Measurements from ENCODE around the gene SPPL2B.

SPPL2B gene

DNA sequence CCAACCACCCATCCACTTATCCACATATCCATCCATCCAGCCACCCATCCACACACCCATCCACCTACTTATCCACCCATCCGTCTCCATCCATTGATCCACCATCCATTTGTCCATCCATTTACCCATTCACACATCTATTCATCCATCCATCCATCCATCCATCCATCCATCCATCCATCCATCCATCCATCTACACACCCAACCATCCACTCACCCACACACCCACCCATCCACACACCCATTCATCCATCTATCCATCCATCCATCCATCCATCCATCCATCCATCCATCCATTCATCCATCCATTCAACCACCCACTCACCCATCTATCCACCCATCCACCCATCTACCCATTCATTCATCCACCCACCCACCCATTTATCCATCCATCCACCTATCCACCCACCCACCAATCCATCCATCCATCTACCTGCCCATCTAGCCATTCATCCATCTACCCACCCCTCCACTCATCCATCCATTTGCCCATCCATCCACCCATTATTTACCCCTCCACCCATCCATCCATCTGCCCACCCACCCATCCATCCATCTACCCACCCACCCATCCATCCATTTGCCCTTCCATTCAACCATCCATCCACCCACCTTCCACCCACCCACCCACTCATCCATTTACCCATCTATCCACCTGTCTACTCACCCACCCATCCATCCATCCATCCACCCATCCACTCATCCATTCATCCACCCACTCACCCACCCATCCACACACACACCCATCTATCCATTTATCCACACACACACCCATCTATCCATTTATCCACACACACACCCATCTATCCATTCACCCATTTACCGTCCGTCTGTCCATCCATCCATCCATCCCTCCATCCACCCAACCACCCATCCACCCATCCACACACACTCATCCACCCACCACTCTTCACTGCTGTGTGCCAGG, 29.1 kb downstream of the SPPL2B start:
- H3K4me1 ChIP-seq (ENCODE audit: control insufficient read depth, insufficient read depth, low read length), result no peaks in the 10 kb centered on the region
- H3K4me3 ChIP-seq (ENCODE audit: low read length), result no peak overlapping the region
- no peaks in the 10 kb centered on the region for H3K36me3 ChIP-seq (ENCODE audit: control insufficient read depth, insufficient read depth, low read length)
- no peak overlapping the region for H3K9ac ChIP-seq (ENCODE audit: low read length)
- no peaks in the 10 kb centered on the region for H3K9me3 ChIP-seq (ENCODE audit: control insufficient read depth, low read length)
- peaks cover 27% of the 10 kb centered on the region for H3K27me3 ChIP-seq (ENCODE audit: control insufficient read depth, insufficient read depth, low read length)

DNA sequence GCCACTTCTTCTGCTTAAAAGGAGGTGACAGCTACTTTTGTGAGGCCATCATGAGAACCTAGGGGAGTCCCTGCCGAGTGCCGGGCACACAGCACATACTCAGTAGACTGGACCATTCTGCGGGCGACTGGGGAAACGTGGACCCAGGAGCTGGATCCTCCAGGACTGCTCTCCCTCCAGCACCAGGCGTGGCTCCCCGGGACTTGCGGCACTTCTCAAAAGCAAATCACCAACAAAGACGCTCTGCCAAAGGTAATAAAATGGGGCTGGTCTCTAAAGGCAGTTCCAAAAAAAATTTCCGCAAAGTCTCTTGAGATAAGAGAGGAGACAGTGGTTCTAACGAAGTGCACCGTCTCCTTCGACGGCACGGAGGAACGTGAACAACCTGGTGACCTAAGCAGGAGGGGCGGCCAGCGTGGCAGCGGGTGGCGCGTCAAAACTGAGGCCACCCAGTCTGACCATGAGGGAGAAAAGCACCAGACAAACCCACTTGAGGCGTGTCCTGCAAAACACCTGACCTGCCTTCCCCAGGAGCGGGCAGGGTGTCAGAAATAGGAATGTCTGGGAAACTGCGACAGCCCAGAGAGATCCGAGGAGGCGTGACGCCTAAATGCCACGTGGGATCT, 30.2 kb downstream of the SPPL2B start:
- Histone ChIP-seq H3K27me3 (ENCODE audit: control insufficient read depth, insufficient read depth, low read length) (peaks cover 38% of the 10 kb centered on the region), H3K9ac (ENCODE audit: low read length) (no peak overlapping the region), H3K4me3 (ENCODE audit: low read length) (no peak overlapping the region), H3K36me3 (ENCODE audit: control insufficient read depth, insufficient read depth, low read length) (no peaks in the 10 kb centered on the region), H3K4me1 (ENCODE audit: control insufficient read depth, insufficient read depth, low read length) (no peaks in the 10 kb centered on the region), H3K9me3 (ENCODE audit: control insufficient read depth, low read length) (no peaks in the 10 kb centered on the region)

DNA sequence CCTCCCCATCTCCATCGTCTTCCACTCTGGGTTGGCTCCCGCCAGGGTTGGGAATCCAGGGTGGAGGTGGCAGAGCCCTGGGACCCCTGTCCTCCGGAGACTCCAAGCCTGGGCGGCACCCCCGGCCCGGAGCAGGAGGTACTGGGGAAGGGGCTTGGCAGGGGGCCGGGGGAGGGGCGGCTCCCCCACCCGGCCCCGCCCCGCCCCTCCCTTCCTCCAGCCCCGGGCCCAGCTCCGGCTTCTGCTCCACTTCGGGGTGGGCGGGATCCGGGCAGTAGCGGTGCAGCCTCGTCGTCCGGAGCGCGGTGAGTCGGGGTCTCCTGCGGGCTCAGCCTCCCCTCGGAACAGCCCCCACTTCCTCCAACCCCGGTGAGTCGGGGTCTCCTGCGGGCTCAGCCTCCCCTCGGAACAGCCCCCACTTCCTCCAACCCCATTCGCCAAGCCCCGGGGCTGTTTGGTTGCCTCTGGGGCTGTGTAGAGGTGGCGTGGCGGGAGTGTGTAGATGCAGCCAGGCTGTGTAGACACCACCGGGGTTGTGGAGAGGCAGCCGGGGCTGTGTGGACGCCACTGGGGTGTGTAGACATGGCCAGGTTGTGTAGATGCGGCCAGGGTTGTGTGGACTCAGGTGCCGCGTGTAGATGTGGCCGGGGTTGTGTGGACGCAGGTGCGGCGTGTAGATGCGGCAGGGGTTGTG, 31.7 kb downstream of the SPPL2B start, which contains the start of gene TMPRSS9:
Gene TMPRSS9, plus strand, starts transcription at position 274 of the 694 bp plus-strand sequence. CDS start 29,521 bp downstream, outside the sequence.
- Histone ChIP-seq H3K4me3 (ENCODE audit: low read length) (no peak within 1 kb of the TSS), H3K27me3 (ENCODE audit: control insufficient read depth, insufficient read depth, low read length) (peaks cover 38% of the 10 kb centered on the region), H3K36me3 (ENCODE audit: control insufficient read depth, insufficient read depth, low read length) (no peaks in the 10 kb centered on the region), H3K9me3 (ENCODE audit: control insufficient read depth, low read length) (no peaks in the 10 kb centered on the region), H3K9ac (ENCODE audit: low read length) (no peak within 1 kb of the TSS), H3K4me1 (ENCODE audit: control insufficient read depth, insufficient read depth, low read length) (no peaks in the 10 kb centered on the region)

DNA sequence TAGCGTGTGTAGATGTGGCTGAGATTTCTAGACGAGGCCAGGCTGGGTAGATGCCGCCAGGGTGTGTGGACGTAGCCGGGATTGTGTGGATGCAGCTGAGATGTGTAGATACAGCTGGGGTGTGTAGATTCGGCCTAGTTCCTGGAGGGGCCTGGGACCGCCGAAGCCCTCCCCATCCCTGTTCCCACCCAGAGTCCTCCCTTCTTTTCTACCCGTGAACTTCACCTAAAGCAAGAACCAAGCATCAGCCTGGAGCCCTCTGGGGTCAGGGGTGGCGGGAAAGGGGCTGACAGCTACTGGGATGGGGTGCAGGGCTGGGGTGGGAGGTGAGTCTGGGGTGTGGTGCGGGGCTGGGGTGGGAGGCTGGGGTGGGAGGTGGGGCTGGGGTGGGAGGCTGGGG, 32.3 kb downstream of the SPPL2B start:
- H3K9me3 ChIP-seq (ENCODE audit: control insufficient read depth, low read length), result no peaks in the 10 kb centered on the region
- H3K9ac ChIP-seq (ENCODE audit: low read length), result no peak overlapping the region
- H3K27me3 ChIP-seq (ENCODE audit: control insufficient read depth, insufficient read depth, low read length), result peaks cover 38% of the 10 kb centered on the region
- H3K4me3 ChIP-seq (ENCODE audit: low read length), result no peak overlapping the region
- no peaks in the 10 kb centered on the region for H3K4me1 ChIP-seq (ENCODE audit: control insufficient read depth, insufficient read depth, low read length)
- H3K36me3 ChIP-seq (ENCODE audit: control insufficient read depth, insufficient read depth, low read length), result no peaks in the 10 kb centered on the region

DNA sequence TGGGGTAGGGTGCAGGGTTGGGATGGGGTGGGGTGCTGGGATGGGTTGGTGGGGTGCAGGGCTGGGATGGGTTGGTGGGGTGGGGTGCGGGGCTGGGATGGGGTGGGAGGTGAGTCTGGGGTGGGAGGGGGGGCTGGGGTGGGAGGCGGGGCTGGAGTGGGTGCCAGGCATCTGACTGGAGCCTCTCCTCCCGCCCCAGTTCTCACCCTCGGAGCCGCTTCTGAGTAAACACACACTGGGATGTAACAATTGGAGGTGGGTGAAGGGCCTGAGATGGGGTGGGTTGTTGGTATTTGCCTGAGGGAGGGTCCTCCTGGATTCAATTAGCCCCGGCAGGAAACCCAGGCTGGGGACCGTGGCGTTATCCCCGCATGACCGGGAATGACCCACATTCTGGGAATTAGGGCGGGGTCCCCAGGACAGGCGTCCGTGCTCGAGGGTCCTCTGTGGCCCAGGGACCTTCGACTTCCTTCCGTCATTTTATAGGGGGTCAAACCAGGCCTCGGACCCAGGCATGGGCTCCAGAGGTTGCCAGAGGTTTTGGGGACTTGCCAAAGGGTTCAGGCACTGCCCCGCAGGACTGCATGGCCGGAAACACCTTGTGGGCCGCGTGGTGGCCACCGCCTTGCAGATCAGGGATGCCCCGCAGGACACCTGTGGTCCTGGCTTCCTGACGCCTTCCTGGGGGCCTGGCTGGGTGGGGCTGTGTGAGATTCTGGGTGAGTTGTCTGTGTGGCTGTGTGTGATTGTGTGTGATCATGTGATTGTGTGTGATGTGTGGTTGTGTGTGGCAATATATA, 33.0 kb downstream of the SPPL2B start:
- Histone ChIP-seq H3K4me3 (ENCODE audit: low read length) (no peak overlapping the region), H3K9me3 (ENCODE audit: control insufficient read depth, low read length) (no peaks in the 10 kb centered on the region)

DNA sequence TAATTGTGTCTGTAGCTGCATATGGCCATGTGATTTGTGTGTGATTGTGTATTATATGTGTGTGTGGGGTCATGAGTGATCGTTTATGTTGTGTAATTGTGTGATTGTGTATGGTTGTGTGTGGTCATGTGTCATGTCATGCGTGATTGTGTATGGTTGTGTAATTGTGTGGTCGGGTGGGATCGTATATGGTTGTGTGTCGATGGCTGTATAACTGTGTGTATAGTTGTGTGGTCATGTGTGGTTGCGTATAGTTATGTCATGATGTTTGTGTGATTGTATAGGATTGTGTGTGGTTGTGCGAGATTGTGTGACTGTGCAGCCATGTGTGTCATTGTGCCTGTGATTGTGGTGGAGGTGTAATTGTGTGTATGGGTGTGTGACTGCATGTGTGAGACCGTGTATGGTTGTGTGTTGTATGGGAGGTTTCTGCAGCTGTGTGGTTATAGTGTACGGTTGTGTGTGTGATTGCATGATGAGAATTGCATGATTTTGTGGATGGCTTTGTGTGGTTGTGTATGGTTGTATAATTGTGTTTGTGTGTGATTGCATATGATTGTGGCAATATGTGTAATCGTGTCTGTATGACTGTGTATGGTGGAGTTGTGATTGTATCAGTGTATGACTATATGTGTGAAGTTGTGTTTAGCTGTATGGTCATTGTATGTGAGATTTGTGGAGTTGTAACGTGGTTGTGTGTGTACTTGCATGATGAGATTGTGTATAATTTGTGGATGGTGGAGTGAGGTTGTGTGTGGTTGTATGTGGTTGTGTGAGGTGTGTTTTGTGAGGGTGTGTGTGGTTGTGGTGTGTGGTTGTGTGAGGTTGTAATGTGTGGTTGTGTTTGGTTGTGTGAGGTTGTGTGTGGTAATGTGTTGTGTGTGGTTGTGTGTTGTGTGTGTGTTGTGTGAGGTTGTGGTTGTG, 33.8 kb downstream of the SPPL2B start:
- Histone ChIP-seq H3K27me3 (ENCODE audit: control insufficient read depth, insufficient read depth, low read length) (peaks cover 38% of the 10 kb centered on the region), H3K9me3 (ENCODE audit: control insufficient read depth, low read length) (no peaks in the 10 kb centered on the region), H3K4me1 (ENCODE audit: control insufficient read depth, insufficient read depth, low read length) (no peaks in the 10 kb centered on the region), H3K4me3 (ENCODE audit: low read length) (no peak overlapping the region), H3K36me3 (ENCODE audit: control insufficient read depth, insufficient read depth, low read length) (no peaks in the 10 kb centered on the region), H3K9ac (ENCODE audit: low read length) (no peak overlapping the region)

More for the DNA sequence above, 33.0 kb downstream of the SPPL2B start:
- H3K27me3 ChIP-seq (ENCODE audit: control insufficient read depth, insufficient read depth, low read length), result peaks cover 38% of the 10 kb centered on the region
- H3K4me1 ChIP-seq (ENCODE audit: control insufficient read depth, insufficient read depth, low read length), result no peaks in the 10 kb centered on the region
- no peak overlapping the region for H3K9ac ChIP-seq (ENCODE audit: low read length)
- H3K36me3 ChIP-seq (ENCODE audit: control insufficient read depth, insufficient read depth, low read length), result no peaks in the 10 kb centered on the region

DNA sequence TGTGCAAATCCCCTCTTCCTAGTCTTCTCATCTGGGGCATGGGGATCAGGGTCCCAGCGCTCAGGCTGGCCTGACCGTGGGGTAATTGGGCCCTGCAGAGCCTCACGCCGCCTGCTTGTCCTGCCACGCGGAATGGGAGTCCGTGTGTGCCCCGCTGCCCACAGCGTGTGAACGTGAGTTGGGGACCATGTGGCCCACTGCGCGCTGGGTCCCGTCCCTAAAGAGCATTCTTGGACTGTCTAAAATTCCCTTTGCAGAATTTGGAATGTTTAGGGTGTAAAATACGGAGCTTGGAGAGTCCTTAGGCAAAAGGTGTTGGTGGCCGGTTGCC, 34.5 kb downstream of the SPPL2B start:
- Histone ChIP-seq H3K4me3 (ENCODE audit: low read length) (no peak overlapping the region), H3K36me3 (ENCODE audit: control insufficient read depth, insufficient read depth, low read length) (no peaks in the 10 kb centered on the region), H3K27me3 (ENCODE audit: control insufficient read depth, insufficient read depth, low read length) (peaks cover 38% of the 10 kb centered on the region), H3K9ac (ENCODE audit: low read length) (no peak overlapping the region), H3K4me1 (ENCODE audit: control insufficient read depth, insufficient read depth, low read length) (no peaks in the 10 kb centered on the region), H3K9me3 (ENCODE audit: control insufficient read depth, low read length) (no peaks in the 10 kb centered on the region)

DNA sequence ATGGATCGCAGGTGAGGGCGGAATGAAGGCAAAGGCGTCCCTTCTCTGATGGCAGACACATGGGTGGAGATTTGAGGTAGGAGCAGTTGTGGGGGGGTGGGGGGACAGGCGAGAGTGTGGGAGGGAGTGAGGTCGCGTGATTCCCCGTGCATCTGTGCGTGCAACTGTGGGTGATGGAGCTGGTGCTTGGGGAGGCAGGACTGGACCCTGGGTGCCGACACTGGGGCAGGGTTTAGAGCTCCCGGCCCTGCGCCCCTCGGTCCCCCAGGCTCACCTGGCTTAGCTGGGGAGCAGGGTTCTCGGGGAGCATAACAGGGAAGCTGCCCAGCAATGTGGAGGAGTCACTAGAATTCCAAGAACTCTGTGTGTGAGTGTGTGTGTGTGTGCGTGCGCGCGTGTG, 34.9 kb downstream of the SPPL2B start:
- no peak overlapping the region for H3K4me3 ChIP-seq (ENCODE audit: low read length)
- no peaks in the 10 kb centered on the region for H3K36me3 ChIP-seq (ENCODE audit: control insufficient read depth, insufficient read depth, low read length)
- H3K4me1 ChIP-seq (ENCODE audit: control insufficient read depth, insufficient read depth, low read length), result no peaks in the 10 kb centered on the region
- no peak overlapping the region for H3K9ac ChIP-seq (ENCODE audit: low read length)
- H3K27me3 ChIP-seq (ENCODE audit: control insufficient read depth, insufficient read depth, low read length), result peaks cover 38% of the 10 kb centered on the region
- no peaks in the 10 kb centered on the region for H3K9me3 ChIP-seq (ENCODE audit: control insufficient read depth, low read length)

DNA sequence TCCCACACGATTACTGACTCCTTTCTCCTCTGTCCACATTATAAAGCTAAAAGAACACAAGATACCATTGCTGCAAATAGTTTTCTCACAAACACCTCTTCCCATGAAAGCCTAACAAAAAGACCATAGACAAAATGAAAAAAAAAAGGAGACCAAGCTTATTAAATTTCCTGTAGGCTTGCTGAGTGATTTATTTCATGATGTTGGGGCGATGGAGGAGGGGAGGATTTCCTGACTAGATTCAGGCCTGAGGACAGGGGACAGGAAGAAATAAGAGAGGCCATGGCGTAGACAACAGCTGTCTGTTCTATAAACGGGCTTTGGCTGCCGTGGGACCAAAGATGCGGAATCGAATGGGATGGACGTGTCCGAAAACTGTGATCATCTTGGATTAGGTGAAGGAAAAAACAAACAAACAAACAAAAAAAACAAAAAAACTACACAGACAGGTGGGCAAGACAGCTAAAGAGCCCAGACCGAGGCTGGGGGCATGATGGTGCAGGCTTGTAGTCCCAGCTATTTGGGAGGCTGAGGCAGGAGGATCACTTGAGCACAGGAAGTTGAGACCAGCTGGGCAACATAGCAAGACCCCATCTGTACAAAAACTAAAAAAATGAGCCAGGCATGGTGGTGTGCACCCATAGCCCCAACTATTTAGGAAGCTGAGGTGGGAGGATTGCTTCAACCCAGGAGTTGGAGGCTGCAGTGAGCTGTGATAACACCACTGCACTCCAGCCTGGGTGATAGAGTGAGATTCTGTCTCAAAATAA, 36.9 kb downstream of the SPPL2B start:
- no peak overlapping the region for H3K4me3 ChIP-seq (ENCODE audit: low read length)
- H3K27me3 ChIP-seq (ENCODE audit: control insufficient read depth, insufficient read depth, low read length), result peaks cover 25% of the 10 kb centered on the region
- H3K36me3 ChIP-seq (ENCODE audit: control insufficient read depth, insufficient read depth, low read length), result no peaks in the 10 kb centered on the region
- no peak overlapping the region for H3K9ac ChIP-seq (ENCODE audit: low read length)
- H3K9me3 ChIP-seq (ENCODE audit: control insufficient read depth, low read length), result no peaks in the 10 kb centered on the region
- no peaks in the 10 kb centered on the region for H3K4me1 ChIP-seq (ENCODE audit: control insufficient read depth, insufficient read depth, low read length)

DNA sequence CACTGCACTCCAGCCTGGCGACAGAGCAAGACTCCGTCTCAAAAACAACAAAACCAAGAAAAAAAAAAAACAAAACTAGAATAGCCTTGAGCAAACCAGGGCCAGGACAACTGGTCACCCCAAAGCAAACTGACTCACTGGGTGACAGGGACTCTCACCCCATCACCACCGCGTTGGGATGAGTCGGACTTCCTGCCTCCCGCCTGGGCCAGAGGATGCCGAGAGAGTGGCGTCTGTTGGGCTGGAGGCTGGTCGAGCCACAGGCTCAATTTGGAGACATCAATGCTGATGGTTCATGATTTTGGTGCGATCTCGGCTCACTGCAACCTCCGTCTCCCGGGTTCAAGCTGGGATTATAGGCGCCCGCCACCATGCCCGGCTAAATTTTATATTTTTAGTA, 43.2 kb downstream of the SPPL2B start:
- H3K4me1 ChIP-seq (ENCODE audit: control insufficient read depth, insufficient read depth, low read length), result no peaks in the 10 kb centered on the region
- no peak overlapping the region for H3K4me3 ChIP-seq (ENCODE audit: low read length)
- H3K9ac ChIP-seq (ENCODE audit: low read length), result no peak overlapping the region
- peaks cover 8% of the 10 kb centered on the region for H3K27me3 ChIP-seq (ENCODE audit: control insufficient read depth, insufficient read depth, low read length)
- H3K36me3 ChIP-seq (ENCODE audit: control insufficient read depth, insufficient read depth, low read length), result no peaks in the 10 kb centered on the region
- H3K9me3 ChIP-seq (ENCODE audit: control insufficient read depth, low read length), result no peaks in the 10 kb centered on the region

Data from mucosa of stomach (tissue), 1 donor.